SK-N-SH (cell line): ENCODE results near the gene MT1E. TPM values are rescaled to one million over a fixed set of nuclear protein-coding genes. Genes with fewer than 3 reads are reported as not detected.

Source experiments
- CTCF ChIA-PET: fragments of 300-600, 350-600 bp; formaldehyde crosslinking; extraction: SDS; loops from one replicate; lab custom pipeline; 2021; lab: Yijun Ruan, JAX
- POLR2A ChIA-PET: fragments of 350-600 bp; sonication (Branson Sonifier 250); formaldehyde crosslinking; extraction: SDS; loops from one replicate; lab custom pipeline; 2020; ENCODE audit warnings: antibody characterized with exemption, inconsistent platforms; lab: Yijun Ruan, JAX
- DNase-seq: peaks from one replicate; pipeline ENCODE4 v3.0.0; 2012
- H2AFZ ChIP-seq: fragments of 200-600 bp; sonication (generic); 2 replicates; pipeline ENCODE4 v1.8.1; 2016; ENCODE audit warnings: antibody characterized with exemption, mild to moderate bottlenecking, low read depth
- H3F3A ChIP-seq: fragments of 200-600 bp; sonication (generic); replicated peaks from 2 replicates; pipeline ENCODE3; 2016; ENCODE audit warnings: antibody characterized with exemption, mild to moderate bottlenecking; ENCODE audit not compliant: insufficient read depth
- H3K27ac ChIP-seq, 2 experiments: fragments of 200-500 bp in 1 of 2; fragments of 200-600 bp in 1 of 2; sonication (Bioruptor generic) in 1 of 2; sonication (generic), shearing (Covaris generic) in 1 of 2; 2 replicates each; pipeline versions ENCODE4 v1.5.1 to v1.6.1; 2014 to 2016; ENCODE audit warnings: low read depth in 2 of 2, inconsistent platforms in 1 of 2, low read length in 1 of 2, mild to moderate bottlenecking in 1 of 2, mixed read lengths in 1 of 2
- H3K27me3 ChIP-seq: fragments of 200-600 bp; sonication (generic), shearing (Covaris generic); 2 replicates; pipeline ENCODE4 v1.6.1; 2016; ENCODE audit warnings: mixed run types; ENCODE audit not compliant: insufficient read depth
- H3K36me3 ChIP-seq, 2 experiments: fragments of 200-500 bp in 1 of 2; fragments of 200-600 bp in 1 of 2; sonication (Bioruptor generic) in 1 of 2; sonication (generic) in 1 of 2; replicated peaks in 1 of 2; 2 replicates each; pipeline versions ENCODE3 to v1.5.1; 2014 to 2016; ENCODE audit warnings: low read length in 1 of 2, mild to moderate bottlenecking in 1 of 2; ENCODE audit not compliant: insufficient read depth in 2 of 2, control insufficient read depth in 1 of 2
- H3K4me1 ChIP-seq, 2 experiments: fragments of 200-500 bp in 1 of 2; fragments of 200-600 bp in 1 of 2; sonication (Bioruptor generic) in 1 of 2; sonication (generic), shearing (Covaris generic) in 1 of 2; 2 replicates each; pipeline versions ENCODE4 v1.5.1 to v1.6.1; 2014 to 2016; ENCODE audit warnings: low read depth in 1 of 2, low read length in 1 of 2, mixed run types in 1 of 2; ENCODE audit not compliant: insufficient read depth in 2 of 2, control insufficient read depth in 1 of 2
- H3K4me2 ChIP-seq: fragments of 200-600 bp; sonication (generic), shearing (Covaris generic); 2 replicates; pipeline ENCODE4 v1.6.1; 2017; ENCODE audit warnings: mixed run types
- H3K4me3 ChIP-seq, 2 experiments: fragments of 200-500 bp in 1 of 2; fragments of 200-600 bp in 1 of 2; sonication (Bioruptor generic) in 1 of 2; sonication (generic), shearing (Covaris generic) in 1 of 2; 2 replicates each; pipeline versions ENCODE4 v1.5.1 to v1.8.1; 2014 to 2016; ENCODE audit warnings: low read depth in 2 of 2, inconsistent platforms in 1 of 2, low read length in 1 of 2, mild to moderate bottlenecking in 1 of 2, mixed read lengths in 1 of 2, moderate library complexity in 1 of 2
- H3K79me2 ChIP-seq: fragments of 200-600 bp; sonication (generic); 2 replicates; pipeline ENCODE4 v1.8.1; 2017; ENCODE audit warnings: mild to moderate bottlenecking; ENCODE audit not compliant: insufficient read depth
- H3K9ac ChIP-seq: fragments of 200-600 bp; sonication (generic); 2 replicates; pipeline ENCODE4 v1.6.1; 2017; ENCODE audit warnings: mixed run types
- H3K9me2 ChIP-seq: fragments of 200-600 bp; sonication (generic); 2 replicates; pipeline ENCODE4 v1.6.1; 2017; ENCODE audit warnings: mixed run types
- H3K9me3 ChIP-seq: fragments of 200-600 bp; sonication (generic); 2 replicates; pipeline ENCODE4 v1.6.1; 2017; ENCODE audit warnings: mixed run types, mild to moderate bottlenecking, moderate library complexity
- H4K20me1 ChIP-seq: fragments of 200-600 bp; sonication (generic); 2 replicates; pipeline ENCODE4 v1.6.1; 2017; ENCODE audit warnings: mild to moderate bottlenecking, mixed run types; ENCODE audit not compliant: insufficient read depth
- ELF1 ChIP-seq: IDR thresholded peaks from 2 replicates; pipeline ENCODE4 v1.4.0; 2012
- FOSL2 ChIP-seq: IDR thresholded peaks from 2 replicates; pipeline ENCODE4 v1.4.0; 2012; ENCODE audit warnings: low read depth, mild to moderate bottlenecking, moderate library complexity, borderline replicate concordance
- JUND ChIP-seq: IDR thresholded peaks from 2 replicates; pipeline ENCODE4 v1.4.0; 2012
- MEF2A ChIP-seq: IDR thresholded peaks from 2 replicates; pipeline ENCODE4 v1.4.0; 2012; ENCODE audit warnings: low read depth, borderline replicate concordance
- MXI1 ChIP-seq: IDR thresholded peaks from 2 replicates; pipeline ENCODE4 v1.6.1; 2012; ENCODE audit warnings: mild to moderate bottlenecking, low read depth, low read length, improper control_type of control experiment
- NRF1 ChIP-seq: IDR thresholded peaks from 2 replicates; pipeline ENCODE4 v1.6.1; 2012; ENCODE audit warnings: low read depth, mild to moderate bottlenecking, low read length
- RAD21 ChIP-seq: IDR thresholded peaks from 2 replicates; pipeline ENCODE4 v1.6.1; 2012; ENCODE audit warnings: mild to moderate bottlenecking, low read length
- SIN3A ChIP-seq: IDR thresholded peaks from 2 replicates; pipeline ENCODE4 v1.6.1; 2012; ENCODE audit warnings: low read depth, mild to moderate bottlenecking, low read length, moderate library complexity, borderline replicate concordance
- SMC3 ChIP-seq: IDR thresholded peaks from 2 replicates; pipeline ENCODE4 v1.6.1; 2012; ENCODE audit warnings: low read depth, low read length, improper control_type of control experiment
- TAF1 ChIP-seq: IDR thresholded peaks from 2 replicates; pipeline ENCODE4 v1.6.1; 2012; ENCODE audit warnings: low read depth, mild to moderate bottlenecking, low read length, moderate library complexity, borderline replicate concordance
- TEAD4 ChIP-seq: IDR thresholded peaks from 2 replicates; pipeline ENCODE4 v1.4.0; 2012; ENCODE audit warnings: mild to moderate bottlenecking, borderline replicate concordance; ENCODE audit not compliant: insufficient read depth
- YY1 ChIP-seq: IDR thresholded peaks from 2 replicates; pipeline ENCODE4 v1.4.0; 2012; ENCODE audit warnings: low read depth, mild to moderate bottlenecking
- WGBS: methylation state at CpG from one replicate; pipeline ENCODE4 v1.1.6; 2017; ENCODE audit warnings: low lambda C conversion rate; 5-methylcytosine and 5-hydroxymethylcytosine counted together
- polyA plus RNA-seq, 3 experiments: library from polyadenylated mRNA; depleted of rRNA; stranded (reverse); fragments of >200 nt; gene quantifications; 2 replicates each; pipeline ENCODE4 v1.2.3, GENCODE V29; 2012
- TF ChIP-seq, protein P1 (sequence below): IDR thresholded peaks from 2 replicates; pipeline ENCODE4 v1.4.0; 2012; ENCODE audit warnings: low read depth
- TF ChIP-seq, protein P2 (sequence below): IDR thresholded peaks from 2 replicates; pipeline ENCODE4 v1.4.0; 2012; ENCODE audit warnings: low read depth, borderline replicate concordance
- TF ChIP-seq, protein P3 (sequence below): IDR thresholded peaks from 2 replicates; pipeline ENCODE4 v1.4.0; 2012; ENCODE audit warnings: low read depth, borderline replicate concordance
- TF ChIP-seq, protein P4 (sequence below): fragments of 200-600 bp; sonication (generic); IDR thresholded peaks from 2 replicates; pipeline ENCODE4 v1.6.1; 2017; ENCODE audit warnings: antibody characterized with exemption, mild to moderate bottlenecking, moderate library complexity

MT1E gene
- polyA plus RNA-seq, 1 of the 3 experiments (the other 2 are of a cell fraction) = 205 TPM

DNA sequence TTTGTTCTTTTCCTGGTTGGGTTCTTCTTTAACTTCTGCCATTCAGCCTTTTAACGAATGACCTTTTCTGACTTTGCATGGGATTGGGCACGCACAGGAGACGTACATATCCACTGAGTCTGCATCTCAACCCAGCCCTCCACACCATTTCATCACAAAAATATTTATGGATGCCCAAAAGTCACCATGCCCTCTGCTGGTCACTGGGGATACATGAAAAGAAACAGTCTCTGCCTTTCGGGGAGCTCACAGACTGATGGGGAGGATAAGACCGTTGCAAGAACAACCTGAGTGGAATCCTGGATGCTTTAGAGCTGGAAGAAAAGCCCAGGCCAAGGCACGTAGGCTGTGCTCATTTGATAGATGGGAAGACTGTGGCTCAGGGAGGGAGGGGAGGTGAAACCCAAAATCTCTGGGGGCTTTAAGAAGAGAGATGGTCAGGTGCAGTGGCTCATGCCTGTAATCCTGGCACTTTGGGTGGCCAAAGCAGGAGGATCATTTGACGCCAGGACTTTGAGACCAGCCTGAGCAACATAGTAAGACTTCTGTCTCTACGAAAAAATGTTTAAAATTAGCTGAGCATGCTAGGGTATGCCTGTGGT is 25.1 kb upstream of the MT1E start:
- DNase-seq = peak; percentile 72

More for the DNA sequence above, 25.1 kb upstream of the MT1E start:
- Histone ChIP-seq H3F3A (peaks cover 5% of the 10 kb centered on the region), H4K20me1 (no peaks in the 10 kb centered on the region), H3K79me2 (no peaks in the 10 kb centered on the region), H3K4me1 (no peaks in the 10 kb centered on the region; a peak in 1 of 4 replicates), H3K27me3 (no peaks in the 10 kb centered on the region), H2AFZ (0 out of 2 replicates have a peak overlapping the region, but pooled peaks have one; percentile 47), H3K9ac (no peak overlapping the region), H3K9me2 (no peaks in the 10 kb centered on the region), H3K9me3 (no peaks in the 10 kb centered on the region), H3K4me3 (peak overlapping the region in 1 of 2 experiments; percentile 6; a peak in 1 of 4 replicates), H3K4me2 (0 out of 2 replicates have a peak overlapping the region, but pooled peaks have one; percentile 32), H3K27ac (no peak overlapping the region), H3K36me3 (no peaks in the 10 kb centered on the region)
- ChIA-PET CTCF (interaction anchor here (0.6 to 8.2 kb wide), 48 partner anchors 9 to 1136 kb away, joined by 3 to 138 read pairs (median 4); partner anchors contain the start of genes MT1G, MT1M and MT3), POLR2A (no interaction called here)
- TF ChIP-seq MEF2A (no peak), SMC3 (peak; percentile 77), SIN3A (no peak), FOSL2 (peak; percentile 16; the same call in 1 of the 2 replicates), TAF1 (0 out of 2 replicates have a peak, but pooled peaks have one; percentile 18), TEAD4 (no peak), MXI1 (no peak), JUND (no peak), YY1 (peak; percentile 49; the same call in 1 of the 2 replicates), RAD21 (peak; percentile 69), NRF1 (no peak), ELF1 (no peak)
- TF ChIP-seq, protein P1, sequence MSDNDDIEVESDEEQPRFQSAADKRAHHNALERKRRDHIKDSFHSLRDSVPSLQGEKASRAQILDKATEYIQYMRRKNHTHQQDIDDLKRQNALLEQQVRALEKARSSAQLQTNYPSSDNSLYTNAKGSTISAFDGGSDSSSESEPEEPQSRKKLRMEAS = no peak
- TF ChIP-seq, protein P2, sequence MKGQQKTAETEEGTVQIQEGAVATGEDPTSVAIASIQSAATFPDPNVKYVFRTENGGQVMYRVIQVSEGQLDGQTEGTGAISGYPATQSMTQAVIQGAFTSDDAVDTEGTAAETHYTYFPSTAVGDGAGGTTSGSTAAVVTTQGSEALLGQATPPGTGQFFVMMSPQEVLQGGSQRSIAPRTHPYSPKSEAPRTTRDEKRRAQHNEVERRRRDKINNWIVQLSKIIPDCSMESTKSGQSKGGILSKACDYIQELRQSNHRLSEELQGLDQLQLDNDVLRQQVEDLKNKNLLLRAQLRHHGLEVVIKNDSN = no peak
- TF ChIP-seq, protein P3, sequence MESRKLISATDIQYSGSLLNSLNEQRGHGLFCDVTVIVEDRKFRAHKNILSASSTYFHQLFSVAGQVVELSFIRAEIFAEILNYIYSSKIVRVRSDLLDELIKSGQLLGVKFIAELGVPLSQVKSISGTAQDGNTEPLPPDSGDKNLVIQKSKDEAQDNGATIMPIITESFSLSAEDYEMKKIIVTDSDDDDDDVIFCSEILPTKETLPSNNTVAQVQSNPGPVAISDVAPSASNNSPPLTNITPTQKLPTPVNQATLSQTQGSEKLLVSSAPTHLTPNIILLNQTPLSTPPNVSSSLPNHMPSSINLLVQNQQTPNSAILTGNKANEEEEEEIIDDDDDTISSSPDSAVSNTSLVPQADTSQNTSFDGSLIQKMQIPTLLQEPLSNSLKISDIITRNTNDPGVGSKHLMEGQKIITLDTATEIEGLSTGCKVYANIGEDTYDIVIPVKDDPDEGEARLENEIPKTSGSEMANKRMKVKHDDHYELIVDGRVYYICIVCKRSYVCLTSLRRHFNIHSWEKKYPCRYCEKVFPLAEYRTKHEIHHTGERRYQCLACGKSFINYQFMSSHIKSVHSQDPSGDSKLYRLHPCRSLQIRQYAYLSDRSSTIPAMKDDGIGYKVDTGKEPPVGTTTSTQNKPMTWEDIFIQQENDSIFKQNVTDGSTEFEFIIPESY = no peak
- TF ChIP-seq, protein P4, sequence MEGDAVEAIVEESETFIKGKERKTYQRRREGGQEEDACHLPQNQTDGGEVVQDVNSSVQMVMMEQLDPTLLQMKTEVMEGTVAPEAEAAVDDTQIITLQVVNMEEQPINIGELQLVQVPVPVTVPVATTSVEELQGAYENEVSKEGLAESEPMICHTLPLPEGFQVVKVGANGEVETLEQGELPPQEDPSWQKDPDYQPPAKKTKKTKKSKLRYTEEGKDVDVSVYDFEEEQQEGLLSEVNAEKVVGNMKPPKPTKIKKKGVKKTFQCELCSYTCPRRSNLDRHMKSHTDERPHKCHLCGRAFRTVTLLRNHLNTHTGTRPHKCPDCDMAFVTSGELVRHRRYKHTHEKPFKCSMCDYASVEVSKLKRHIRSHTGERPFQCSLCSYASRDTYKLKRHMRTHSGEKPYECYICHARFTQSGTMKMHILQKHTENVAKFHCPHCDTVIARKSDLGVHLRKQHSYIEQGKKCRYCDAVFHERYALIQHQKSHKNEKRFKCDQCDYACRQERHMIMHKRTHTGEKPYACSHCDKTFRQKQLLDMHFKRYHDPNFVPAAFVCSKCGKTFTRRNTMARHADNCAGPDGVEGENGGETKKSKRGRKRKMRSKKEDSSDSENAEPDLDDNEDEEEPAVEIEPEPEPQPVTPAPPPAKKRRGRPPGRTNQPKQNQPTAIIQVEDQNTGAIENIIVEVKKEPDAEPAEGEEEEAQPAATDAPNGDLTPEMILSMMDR = peak; percentile 83
- 25% methylated on average over 8 of the region's 8 CpGs for WGBS
